Cardiac fibroblast (primary cell): ENCODE data around the gene FBXO8.
"Not testable (repeated sequence)": the region's sequence is repeated elsewhere in the genome, so short reads cannot be mapped to it uniquely, and the experiment has no call there.

Experiments used
- DNase-seq, 2 donors: peaks; one replicate each; pipeline versions ENCODE4 v3.0.0 to v3.0.0-alpha.2; 2010; ENCODE audit warnings: low read depth in 2 of 2
- H3K4me3 ChIP-seq, 2 donors: replicated peaks in 1 of 2; 1 replicate in 1 of 2; 2 replicates in 1 of 2; pipeline ENCODE4 v1.5.1; 2011; ENCODE audit warnings: low read depth in 2 of 2, low read length in 2 of 2, mild to moderate bottlenecking in 2 of 2, moderate library complexity in 1 of 2
- TF ChIP-seq, protein P1 (sequence below): IDR thresholded peaks from one replicate; pipeline ENCODE4 v1.5.1; 2011; ENCODE audit warnings: low read depth, mild to moderate bottlenecking, low read length, inconsistent platforms

The FBXO8 gene

DNA sequence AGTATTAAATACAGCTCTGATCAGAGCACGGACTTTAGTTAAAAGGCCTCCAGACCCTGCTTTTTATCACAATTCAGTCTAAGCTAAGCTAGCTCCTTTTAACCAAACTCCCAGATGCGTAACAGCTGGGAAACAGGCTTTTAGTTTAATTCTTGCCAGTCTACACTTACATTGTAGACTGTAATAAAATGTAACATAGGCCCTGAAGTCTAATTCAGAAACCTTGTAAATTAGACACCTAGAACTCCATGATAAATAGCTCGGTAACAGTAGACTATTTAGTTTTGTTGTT, 20.1 kb downstream of the FBXO8 start:
- TF ChIP-seq, protein P1, sequence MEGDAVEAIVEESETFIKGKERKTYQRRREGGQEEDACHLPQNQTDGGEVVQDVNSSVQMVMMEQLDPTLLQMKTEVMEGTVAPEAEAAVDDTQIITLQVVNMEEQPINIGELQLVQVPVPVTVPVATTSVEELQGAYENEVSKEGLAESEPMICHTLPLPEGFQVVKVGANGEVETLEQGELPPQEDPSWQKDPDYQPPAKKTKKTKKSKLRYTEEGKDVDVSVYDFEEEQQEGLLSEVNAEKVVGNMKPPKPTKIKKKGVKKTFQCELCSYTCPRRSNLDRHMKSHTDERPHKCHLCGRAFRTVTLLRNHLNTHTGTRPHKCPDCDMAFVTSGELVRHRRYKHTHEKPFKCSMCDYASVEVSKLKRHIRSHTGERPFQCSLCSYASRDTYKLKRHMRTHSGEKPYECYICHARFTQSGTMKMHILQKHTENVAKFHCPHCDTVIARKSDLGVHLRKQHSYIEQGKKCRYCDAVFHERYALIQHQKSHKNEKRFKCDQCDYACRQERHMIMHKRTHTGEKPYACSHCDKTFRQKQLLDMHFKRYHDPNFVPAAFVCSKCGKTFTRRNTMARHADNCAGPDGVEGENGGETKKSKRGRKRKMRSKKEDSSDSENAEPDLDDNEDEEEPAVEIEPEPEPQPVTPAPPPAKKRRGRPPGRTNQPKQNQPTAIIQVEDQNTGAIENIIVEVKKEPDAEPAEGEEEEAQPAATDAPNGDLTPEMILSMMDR = no peak
- H3K4me3 ChIP-seq = no peak overlapping the region
- DNase-seq = no peak

DNA sequence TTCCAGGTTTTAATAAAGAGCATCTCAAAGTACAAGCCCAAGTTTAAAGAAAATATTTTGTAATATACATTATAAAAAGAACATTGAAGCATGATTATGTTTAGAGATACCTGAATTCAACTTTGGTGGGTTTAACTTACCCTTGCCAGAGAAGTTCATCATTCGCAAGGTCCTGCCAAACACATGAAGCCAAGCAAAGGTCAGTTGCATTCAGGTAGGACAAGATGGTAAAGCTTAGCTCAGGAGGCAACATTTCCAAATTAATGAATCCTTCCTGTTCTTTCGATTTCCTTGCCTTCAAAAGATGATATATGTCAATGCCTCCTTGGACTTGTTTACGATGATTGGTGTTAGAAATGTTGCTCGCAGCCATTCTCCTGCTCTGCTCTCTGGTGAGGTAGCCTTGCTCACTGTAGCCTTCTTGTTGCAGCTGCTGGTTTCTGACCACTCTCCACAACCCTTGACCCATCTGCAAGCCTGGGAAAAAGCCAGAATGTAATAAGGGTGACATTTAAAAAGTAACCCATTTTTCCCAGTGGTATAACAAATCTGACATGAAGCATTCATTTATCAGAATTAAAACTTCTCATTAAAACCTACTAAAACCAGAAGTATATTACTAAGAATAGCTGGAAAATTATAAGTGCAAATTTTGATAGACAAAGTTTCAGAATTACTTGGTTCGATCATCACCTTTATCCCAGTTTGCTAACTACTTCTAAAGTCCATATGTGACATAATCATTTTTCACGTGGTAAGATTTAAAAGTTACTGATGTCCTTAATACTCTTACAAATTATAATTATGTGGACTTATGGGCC, 20.6 kb downstream of the FBXO8 start:
- no peak for DNase-seq
- no peak overlapping the region for H3K4me3 ChIP-seq
- TF ChIP-seq, protein P1 = no peak

DNA sequence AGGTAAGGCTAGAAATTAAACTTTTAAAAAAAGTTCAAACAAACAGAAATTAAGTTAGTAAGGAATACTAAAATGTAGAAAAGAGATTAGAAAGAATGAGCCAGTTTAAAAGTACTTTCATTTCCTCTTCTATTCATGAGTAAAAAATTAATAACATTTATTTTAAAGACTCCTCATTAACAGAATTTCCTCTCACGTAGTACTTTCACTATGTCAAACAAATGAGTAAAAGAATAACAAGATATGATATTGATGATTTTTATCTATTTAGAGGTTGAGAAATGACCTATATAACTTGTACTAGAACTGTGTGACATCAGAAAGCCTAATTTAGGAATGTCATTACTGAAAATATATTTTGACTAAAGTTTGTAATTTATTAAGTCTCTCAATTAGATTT, 22.0 kb downstream of the FBXO8 start:
- not testable (repeated sequence) for H3K4me3 ChIP-seq, DNase-seq

DNA sequence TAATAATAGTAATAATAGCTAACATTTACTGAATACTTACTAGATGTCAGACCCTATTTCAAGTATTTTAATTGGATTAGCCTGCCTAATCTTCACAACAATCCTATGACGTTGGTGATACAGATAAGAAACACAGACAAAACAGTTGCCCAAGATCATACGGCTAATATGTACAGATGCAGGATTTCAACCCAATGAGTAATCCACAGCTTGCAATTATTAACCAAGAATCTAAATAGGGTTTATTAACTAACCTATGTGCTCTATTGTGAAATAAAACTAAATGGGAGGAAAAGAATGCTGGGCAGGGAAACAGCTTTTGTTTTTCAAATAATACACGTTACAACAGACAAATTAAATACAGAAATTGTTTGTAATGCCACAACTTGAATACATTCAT, 23.4 kb downstream of the FBXO8 start:
- peak; percentile 86 to 89 for DNase-seq
- H3K4me3 ChIP-seq = no peak overlapping the region
- TF ChIP-seq, protein P1 = no peak

DNA sequence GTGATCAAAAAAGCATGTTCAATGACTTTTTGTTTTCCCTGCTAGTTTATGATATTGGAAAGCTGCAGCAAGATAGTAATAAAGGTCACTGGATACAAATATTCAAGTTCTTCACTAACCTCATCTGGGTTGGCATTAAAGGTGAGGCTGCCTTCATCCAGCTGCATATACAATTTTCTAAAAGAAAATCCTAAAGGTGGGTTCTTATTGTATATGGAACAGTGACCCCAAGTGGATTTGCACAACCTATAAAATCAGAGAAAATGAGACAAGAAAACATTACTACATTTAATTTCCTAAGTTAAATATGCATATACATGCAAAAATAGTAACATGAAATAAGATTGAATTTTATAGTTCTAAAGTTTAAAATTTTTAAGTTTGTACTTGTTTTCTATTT, 23.9 kb downstream of the FBXO8 start:
- TF ChIP-seq, protein P1 = no peak
- H3K4me3 ChIP-seq = no peak overlapping the region
- DNase-seq = peak in 1 of 2 donors; percentile 6

DNA sequence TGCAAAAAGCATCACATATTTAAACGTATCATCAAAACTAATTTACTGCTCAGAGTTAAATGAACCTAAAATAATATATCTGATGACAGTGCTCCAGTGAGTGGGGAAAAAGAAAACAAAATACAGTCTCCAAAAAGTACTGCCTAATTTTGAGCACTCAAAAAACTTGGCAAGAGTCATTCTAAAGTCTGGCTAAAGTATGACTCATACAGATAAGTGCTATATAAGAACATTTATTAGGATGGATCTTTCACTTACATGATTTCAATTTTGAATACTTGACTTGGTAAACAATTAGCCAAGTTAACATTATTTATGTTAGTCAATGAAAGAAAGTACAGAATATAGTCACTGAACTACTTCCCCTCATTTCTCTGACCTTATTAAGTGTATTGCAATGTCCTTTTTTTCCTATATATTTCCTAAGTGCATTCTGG, 27.2 kb downstream of the FBXO8 start:
- TF ChIP-seq, protein P1 = no peak
- H3K4me3 ChIP-seq = no peak overlapping the region
- peak; percentile 69 to 72 for DNase-seq

DNA sequence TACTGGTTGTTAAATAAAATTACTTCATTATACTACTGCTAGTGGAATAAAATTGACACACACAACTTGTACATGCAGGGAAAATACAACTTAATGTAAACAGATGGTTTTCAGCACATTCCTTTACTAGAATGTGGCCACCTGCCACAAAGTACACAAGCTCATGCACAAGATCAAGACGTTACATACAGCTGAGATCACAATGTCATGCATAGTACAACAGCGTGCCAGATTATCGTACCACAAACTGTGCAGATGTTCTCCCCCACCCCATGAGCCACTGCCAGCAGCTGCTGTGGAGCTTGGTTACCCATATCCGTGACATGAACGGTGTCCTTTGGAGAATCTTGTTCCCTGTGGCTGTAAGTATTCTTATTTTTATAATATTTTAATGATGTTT, 27.7 kb downstream of the FBXO8 start:
- peak; percentile 72 to 85 for DNase-seq
- TF ChIP-seq, protein P1 = no peak

More for the DNA sequence above, 27.7 kb downstream of the FBXO8 start:
- H3K4me3 ChIP-seq = no peak overlapping the region
